A673 (cell line): Measurements from ENCODE around the gene MAN2A2. TPM values are rescaled to one million over a fixed set of nuclear protein-coding genes. Genes with fewer than 3 reads are reported as not detected.

Source experiments
- BruUV-seq: library from RNA; stranded (reverse); fragments of 400-500 nt; replicated peaks from 2 replicates; lab custom pipeline; 2021; lab: Mats Ljungman, UMichigan
- CTCF ChIA-PET: fragments of 300-600 bp; sonication (Branson Sonifier 250); formaldehyde crosslinking; loops from one replicate; lab custom pipeline; 2022; ENCODE audit warnings: antibody characterized with exemption; lab: Charles Lee
- POLR2A ChIA-PET: fragments of 300-600 bp; sonication (Branson Sonifier 250); formaldehyde crosslinking; loops from one replicate; lab custom pipeline; 2022; ENCODE audit warnings: antibody characterized with exemption; ENCODE audit not compliant: low non-redundant PET; lab: Charles Lee
- DNase-seq: peaks from one replicate; pipeline ENCODE4 v3.0.0-alpha.2; 2015; ENCODE audit warnings: low spot score
- H3K27ac ChIP-seq: fragments of 200-600 bp; sonication (generic); 2 replicates; pipeline ENCODE4 v1.5.1; 2016; ENCODE audit warnings: mixed run types, low read depth, mild to moderate bottlenecking, mixed read lengths, antibody characterized with exemption, low read length; ENCODE audit not compliant: poor library complexity, severe bottlenecking
- H3K27me3 ChIP-seq: fragments of 200-600 bp; sonication (generic); replicated peaks from 2 replicates; pipeline ENCODE4 v1.6.1; 2017; ENCODE audit warnings: mixed run types, low read depth, mild to moderate bottlenecking, mixed read lengths, antibody characterized with exemption, low read length; ENCODE audit not compliant: insufficient read depth, poor library complexity
- H3K36me3 ChIP-seq: fragments of 200-600 bp; sonication (generic); 2 replicates; pipeline ENCODE4 v1.6.1; 2016; ENCODE audit warnings: mixed run types, mild to moderate bottlenecking, mixed read lengths, antibody characterized with exemption, low read length; ENCODE audit not compliant: insufficient read depth, poor library complexity, severe bottlenecking
- H3K4me1 ChIP-seq: fragments of 200-600 bp; sonication (generic); 2 replicates; pipeline ENCODE4 v1.6.1; 2017; ENCODE audit warnings: mixed run types, mild to moderate bottlenecking, mixed read lengths, antibody characterized with exemption, low read length; ENCODE audit not compliant: insufficient read depth, poor library complexity, severe bottlenecking
- H3K4me3 ChIP-seq: fragments of 200-600 bp; sonication (generic); 2 replicates; pipeline ENCODE4 v1.5.1; 2016; ENCODE audit warnings: low read depth, mixed run types, mild to moderate bottlenecking, mixed read lengths, low read length; ENCODE audit not compliant: poor library complexity, severe bottlenecking
- H3K9me3 ChIP-seq: fragments of 200-600 bp; sonication (generic); 2 replicates; pipeline ENCODE4 v1.6.1; 2016; ENCODE audit warnings: mixed run types, low read depth, mild to moderate bottlenecking, mixed read lengths, antibody characterized with exemption, low read length; ENCODE audit not compliant: poor library complexity, severe bottlenecking
- EZH2 ChIP-seq: fragments of 200-600 bp; sonication (generic); IDR thresholded peaks from 2 replicates; pipeline ENCODE4 v1.6.1; 2017; ENCODE audit warnings: borderline replicate concordance, low read depth, mild to moderate bottlenecking, mixed read lengths, antibody characterized with exemption, low read length; ENCODE audit not compliant: poor library complexity, severe bottlenecking
- intact Hi-C: fragments of 100-400 bp; cut with micrococcal nuclease; formaldehyde crosslinking; loops from one replicate; pipeline ENCODE4 v1.10.0; 2022; ENCODE audit not compliant: unreplicated experiment
- total RNA-seq: library from RNA; stranded (reverse); gene quantifications from 2 replicates; pipeline ENCODE4 v1.2.3, GENCODE V29; 2021
- TF ChIP-seq, protein P1 (sequence below): fragments of 300-800, 200-600 bp; sonication (generic); conservative IDR thresholded peaks from 2 replicates; pipeline ENCODE4 v1.5.1; 2017; ENCODE audit warnings: low read depth, mild to moderate bottlenecking, antibody characterized with exemption, low read length, moderate library complexity, mixed read lengths

Gene MAN2A2
- total RNA-seq, 1 experiment from 2014 or later = 75.7 TPM

DNA sequence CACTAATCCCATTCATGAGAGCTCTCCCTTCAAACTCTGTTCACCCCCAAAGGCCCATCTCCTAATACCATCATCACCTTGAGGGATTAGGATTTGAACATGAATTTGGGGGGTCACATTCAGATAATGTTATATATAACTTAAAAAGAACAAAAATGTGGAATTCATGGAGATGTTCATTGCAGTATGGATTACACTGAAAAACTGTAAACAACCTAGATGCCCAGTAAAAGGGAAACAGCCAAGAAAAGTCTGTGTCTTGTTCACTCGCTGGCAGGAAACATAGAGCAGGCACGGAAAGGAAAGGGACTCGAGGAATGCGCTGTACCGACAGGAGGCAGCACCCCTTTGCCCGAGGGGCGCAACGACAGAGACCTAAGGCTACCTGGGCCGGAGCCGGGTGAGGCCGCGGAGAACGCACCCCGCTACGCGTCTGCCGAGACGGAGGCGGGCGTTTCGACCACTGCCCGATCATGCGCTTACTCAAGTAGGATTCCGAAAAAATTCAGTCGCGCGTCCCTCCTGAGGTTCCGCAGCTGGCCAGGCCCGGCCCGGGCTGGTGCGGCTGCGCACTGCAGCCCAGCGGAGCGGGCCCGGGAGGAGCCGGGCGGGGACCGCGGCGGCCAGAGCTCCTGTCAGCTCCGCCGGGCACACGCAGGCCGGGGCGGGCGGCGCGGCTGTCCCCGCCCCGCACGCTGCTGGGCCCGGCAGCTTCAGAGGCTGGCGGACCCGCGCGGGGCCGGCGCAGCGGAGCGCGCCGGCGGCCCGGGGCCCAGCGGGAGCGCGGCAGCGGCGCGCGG, 862 bp upstream of the MAN2A2 start:
- CTCF ChIA-PET = interaction anchor here (0.5 to 2.0 kb wide), 4 partner anchors 30 to 975 kb away, joined by 3 to 9 read pairs (median 6); partner anchors contain the start of gene HDDC3
- H3K36me3 ChIP-seq = peaks cover 25% of the 10 kb centered on the region
- BruUV-seq = no TSS peak
- H3K4me1 ChIP-seq = peaks cover 10% of the 10 kb centered on the region
- no peaks in the 10 kb centered on the region for H3K27me3 ChIP-seq
- no peak for TF ChIP-seq EZH2
- TF ChIP-seq, protein P1, sequence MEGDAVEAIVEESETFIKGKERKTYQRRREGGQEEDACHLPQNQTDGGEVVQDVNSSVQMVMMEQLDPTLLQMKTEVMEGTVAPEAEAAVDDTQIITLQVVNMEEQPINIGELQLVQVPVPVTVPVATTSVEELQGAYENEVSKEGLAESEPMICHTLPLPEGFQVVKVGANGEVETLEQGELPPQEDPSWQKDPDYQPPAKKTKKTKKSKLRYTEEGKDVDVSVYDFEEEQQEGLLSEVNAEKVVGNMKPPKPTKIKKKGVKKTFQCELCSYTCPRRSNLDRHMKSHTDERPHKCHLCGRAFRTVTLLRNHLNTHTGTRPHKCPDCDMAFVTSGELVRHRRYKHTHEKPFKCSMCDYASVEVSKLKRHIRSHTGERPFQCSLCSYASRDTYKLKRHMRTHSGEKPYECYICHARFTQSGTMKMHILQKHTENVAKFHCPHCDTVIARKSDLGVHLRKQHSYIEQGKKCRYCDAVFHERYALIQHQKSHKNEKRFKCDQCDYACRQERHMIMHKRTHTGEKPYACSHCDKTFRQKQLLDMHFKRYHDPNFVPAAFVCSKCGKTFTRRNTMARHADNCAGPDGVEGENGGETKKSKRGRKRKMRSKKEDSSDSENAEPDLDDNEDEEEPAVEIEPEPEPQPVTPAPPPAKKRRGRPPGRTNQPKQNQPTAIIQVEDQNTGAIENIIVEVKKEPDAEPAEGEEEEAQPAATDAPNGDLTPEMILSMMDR = peak; percentile 80
- H3K4me3 ChIP-seq = peak overlapping the region; percentile 69
- DNase-seq = peak; percentile 88
- intact Hi-C loops = loop anchor here (2.0 to 10.0 kb wide), 2 partner anchors 29 to 373 kb away; no protein-coding TSS in a partner anchor
- H3K9me3 ChIP-seq = no peaks in the 10 kb centered on the region
- POLR2A ChIA-PET = interaction anchor here (0.8 kb wide), 1 partner anchor 63 kb away, joined by 8 read pairs; no protein-coding TSS in a partner anchor
- H3K27ac ChIP-seq = peak overlapping the region; percentile 84

DNA sequence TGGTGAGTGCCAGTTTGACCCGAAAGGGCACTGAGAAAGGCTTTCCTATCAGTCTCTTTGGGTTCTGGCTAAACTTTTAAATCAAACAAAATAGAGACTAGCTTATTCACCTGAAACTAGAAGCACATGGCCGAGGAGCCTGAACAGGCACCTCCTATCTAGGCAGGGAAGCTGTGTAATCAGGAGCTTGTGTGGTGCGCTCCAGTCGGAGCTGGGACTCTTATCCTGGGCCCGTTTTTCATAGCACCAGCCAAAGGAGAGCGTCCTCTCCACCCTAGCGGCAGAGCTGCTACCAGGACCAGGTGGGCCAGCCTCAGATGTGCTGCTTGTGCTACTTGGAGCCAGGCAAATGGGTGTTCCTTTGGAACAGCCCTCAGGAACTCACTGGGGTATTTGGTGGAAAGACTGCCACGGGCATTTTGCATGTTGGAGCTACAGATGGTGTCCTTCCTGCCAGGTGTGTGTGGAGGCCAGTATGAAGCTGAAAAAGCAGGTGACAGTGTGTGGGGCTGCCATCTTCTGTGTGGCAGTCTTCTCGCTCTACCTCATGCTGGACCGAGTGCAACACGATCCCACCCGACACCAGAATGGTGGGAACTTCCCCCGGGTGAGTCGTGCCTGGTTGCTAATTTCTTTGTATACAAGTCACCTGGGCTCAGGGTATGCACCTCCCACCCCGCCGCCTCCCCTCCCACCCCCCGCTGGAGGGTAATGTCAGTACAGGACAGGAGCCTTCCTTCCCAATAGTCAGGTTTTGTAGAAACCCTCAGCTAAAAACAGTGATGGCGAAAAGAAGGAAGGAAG, 833 bp downstream of the MAN2A2 start:
- Histone ChIP-seq H3K4me3 (peak overlapping the region; percentile 69), H3K27ac (peak overlapping the region; percentile 92), H3K4me1 (peaks cover 10% of the 10 kb centered on the region), H3K27me3 (no peaks in the 10 kb centered on the region), H3K36me3 (peaks cover 35% of the 10 kb centered on the region), H3K9me3 (no peaks in the 10 kb centered on the region)
- CTCF ChIA-PET = interaction anchor here (0.5 to 2.0 kb wide), 4 partner anchors 28 to 423 kb away, joined by 3 to 11 read pairs (median 6); partner anchors contain the start of gene HDDC3
- intact Hi-C loops = loop anchor here (2.0 to 10.0 kb wide), 2 partner anchors 27 to 371 kb away; no protein-coding TSS in a partner anchor
- DNase-seq = peak; percentile 20
- no peak for TF ChIP-seq EZH2
- TF ChIP-seq, protein P1 = no peak
- POLR2A ChIA-PET = no interaction called here
- BruUV-seq = TSS peak; percentile 39

DNA sequence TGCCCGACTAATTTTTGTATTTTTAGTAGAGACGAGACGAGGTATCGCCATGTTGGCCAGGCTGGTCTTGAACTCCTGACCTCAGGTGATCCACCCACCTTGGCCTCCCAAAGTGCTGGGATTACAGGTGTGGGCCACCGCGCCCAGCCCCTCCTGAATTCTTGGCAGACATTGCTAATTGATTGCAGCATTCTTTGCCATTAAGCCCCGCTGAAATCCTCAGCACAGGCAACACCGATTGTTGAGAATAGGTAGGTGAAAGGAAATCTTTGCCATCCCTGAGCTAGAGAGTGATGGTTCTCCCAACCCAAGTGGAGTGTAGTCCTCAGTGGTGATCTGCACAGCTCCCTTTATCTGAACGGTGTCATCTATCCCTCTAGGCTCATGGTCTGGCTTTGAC, 1.6 kb downstream of the MAN2A2 start:
- Histone ChIP-seq H3K4me1 (peaks cover 10% of the 10 kb centered on the region), H3K4me3 (no peak overlapping the region), H3K9me3 (no peaks in the 10 kb centered on the region), H3K27me3 (no peaks in the 10 kb centered on the region), H3K27ac (no peak overlapping the region), H3K36me3 (peaks cover 40% of the 10 kb centered on the region)
- no peak for TF ChIP-seq EZH2
- TF ChIP-seq, protein P1 = no peak
- BruUV-seq = no TSS peak
- ChIA-PET POLR2A (no interaction called here), CTCF (no interaction called here)
- intact Hi-C loops = loop anchor here (10.0 kb wide), 1 partner anchor 370 kb away; no protein-coding TSS in a partner anchor
- no peak for DNase-seq
